NB4 (cell line): ENCODE data around the gene TRIM54.

Experiments used
- CTCF ChIP-seq: IDR thresholded peaks from one replicate; pipeline ENCODE4 v1.5.1; 2012; ENCODE audit warnings: low read depth, low read length
- MAX ChIP-seq: IDR thresholded peaks from 2 replicates; pipeline ENCODE4 v1.6.1; 2011; ENCODE audit warnings: low read depth, low read length
- POLR2A ChIP-seq: IDR thresholded peaks from 2 replicates; pipeline ENCODE4 v1.6.1; 2011; ENCODE audit warnings: mild to moderate bottlenecking; ENCODE audit not compliant: insufficient read length; ENCODE audit errors: extremely low read depth

- TF ChIP-seq CTCF (no peak), MAX (no peak), POLR2A (no peak)
These were observed 31.4 kb upstream of the TRIM54 start for GRCh38 chr2:27250652-27251379.
